Measurements from ENCODE around the gene DCDC2B. TPM values are rescaled to one million over a fixed set of nuclear protein-coding genes. Genes with fewer than 3 reads are reported as not detected.
A peak's percentile ranks its signal among the peaks of the same experiment; 100 is the strongest.

The DCDC2B gene
- total and polyA plus RNA-seq, 8 donors: 1.6 to 3.8 (median 2.6) TPM; not detected in 1

DNA sequence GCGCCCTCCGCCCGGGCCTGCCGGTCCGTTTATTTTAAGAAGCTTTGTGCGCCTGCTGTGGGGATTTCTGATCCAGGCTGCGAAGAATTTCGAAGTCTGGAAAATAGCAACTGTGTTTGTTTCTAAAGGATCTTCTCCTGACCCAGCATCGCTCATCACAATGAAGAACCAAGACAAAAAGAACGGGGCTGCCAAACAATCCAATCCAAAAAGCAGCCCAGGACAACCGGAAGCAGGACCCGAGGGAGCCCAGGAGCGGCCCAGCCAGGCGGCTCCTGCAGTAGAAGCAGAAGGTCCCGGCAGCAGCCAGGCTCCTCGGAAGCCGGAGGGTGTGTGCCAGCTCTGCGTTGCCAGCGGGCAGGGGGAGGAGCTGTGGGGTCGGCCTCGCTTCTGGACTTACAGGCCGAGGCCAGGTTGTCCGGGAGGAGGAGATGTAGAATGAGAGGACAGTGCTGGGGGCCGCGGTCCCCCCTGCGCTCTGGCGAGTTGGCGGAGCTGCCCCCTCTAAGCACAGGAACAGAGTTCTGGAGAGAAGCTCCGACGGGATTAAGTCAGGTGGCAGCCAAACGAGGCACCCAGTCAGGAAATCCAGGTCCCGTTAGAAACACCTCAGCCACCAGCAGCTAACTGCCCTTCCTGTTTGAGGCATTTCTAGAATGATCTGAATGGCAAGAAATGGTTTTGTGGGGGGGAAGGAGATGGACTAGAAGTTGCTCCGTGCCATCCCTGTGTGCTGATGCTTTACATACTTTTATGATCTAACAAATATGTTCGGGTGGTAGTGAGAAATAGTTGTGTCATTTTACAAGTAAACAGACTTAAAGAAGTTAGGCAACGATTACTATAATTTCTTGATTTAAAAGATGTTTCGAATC, 28.5 kb upstream of the DCDC2B start:
- peak in 3 of 4 donors; percentile 46 to 86 (median 52) for DNase-seq
- no peaks in the 10 kb centered on the region for H3K9me3 ChIP-seq
- H3K4me1 ChIP-seq: peaks cover 21 to 63% of the 10 kb centered on the region in 2 donors
- no peaks in the 10 kb centered on the region for H3K27me3 ChIP-seq
- intact Hi-C loops (cut with DNase I): no loop called here
- H3K27ac ChIP-seq: peak overlapping the region; percentile 94 to 95
- TF ChIP-seq, protein P1, sequence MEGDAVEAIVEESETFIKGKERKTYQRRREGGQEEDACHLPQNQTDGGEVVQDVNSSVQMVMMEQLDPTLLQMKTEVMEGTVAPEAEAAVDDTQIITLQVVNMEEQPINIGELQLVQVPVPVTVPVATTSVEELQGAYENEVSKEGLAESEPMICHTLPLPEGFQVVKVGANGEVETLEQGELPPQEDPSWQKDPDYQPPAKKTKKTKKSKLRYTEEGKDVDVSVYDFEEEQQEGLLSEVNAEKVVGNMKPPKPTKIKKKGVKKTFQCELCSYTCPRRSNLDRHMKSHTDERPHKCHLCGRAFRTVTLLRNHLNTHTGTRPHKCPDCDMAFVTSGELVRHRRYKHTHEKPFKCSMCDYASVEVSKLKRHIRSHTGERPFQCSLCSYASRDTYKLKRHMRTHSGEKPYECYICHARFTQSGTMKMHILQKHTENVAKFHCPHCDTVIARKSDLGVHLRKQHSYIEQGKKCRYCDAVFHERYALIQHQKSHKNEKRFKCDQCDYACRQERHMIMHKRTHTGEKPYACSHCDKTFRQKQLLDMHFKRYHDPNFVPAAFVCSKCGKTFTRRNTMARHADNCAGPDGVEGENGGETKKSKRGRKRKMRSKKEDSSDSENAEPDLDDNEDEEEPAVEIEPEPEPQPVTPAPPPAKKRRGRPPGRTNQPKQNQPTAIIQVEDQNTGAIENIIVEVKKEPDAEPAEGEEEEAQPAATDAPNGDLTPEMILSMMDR (IDR thresholded peaks at IDR 0.05): no peak
- peak; percentile 56 for ATAC-seq
- peak overlapping the region; percentile 62 to 80 for H3K4me3 ChIP-seq
- peaks cover 0 to 40% of the 10 kb centered on the region in 2 donors for H3K36me3 ChIP-seq

DNA sequence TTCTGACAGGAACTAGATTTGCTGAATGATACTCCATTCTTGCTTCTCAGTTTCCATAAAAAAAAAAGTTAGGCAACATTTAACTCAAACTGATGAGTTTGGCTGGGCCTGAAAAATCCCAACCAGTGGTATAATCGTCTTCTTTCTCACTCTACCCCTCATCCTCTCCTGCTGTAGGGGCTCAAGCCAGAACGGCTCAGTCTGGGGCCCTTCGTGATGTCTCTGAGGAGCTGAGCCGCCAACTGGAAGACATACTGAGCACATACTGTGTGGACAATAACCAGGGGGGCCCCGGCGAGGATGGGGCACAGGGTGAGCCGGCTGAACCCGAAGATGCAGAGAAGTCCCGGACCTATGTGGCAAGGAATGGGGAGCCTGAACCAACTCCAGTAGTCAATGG, 27.8 kb upstream of the DCDC2B start:
- peaks cover 0 to 46% of the 10 kb centered on the region in 2 donors for H3K36me3 ChIP-seq
- H3K4me1 ChIP-seq: peaks cover 21 to 63% of the 10 kb centered on the region in 2 donors
- ATAC-seq (no peak), DNase-seq (no peak)
- peak overlapping the region in 1 of 2 donors; percentile 95 for H3K27ac ChIP-seq
- peak overlapping the region; percentile 62 to 80 for H3K4me3 ChIP-seq
- TF ChIP-seq, protein P1 (IDR thresholded peaks at IDR 0.05): no peak
- intact Hi-C loops (cut with DNase I): no loop called here
- H3K9me3 ChIP-seq: no peaks in the 10 kb centered on the region
- H3K27me3 ChIP-seq: no peaks in the 10 kb centered on the region

DNA sequence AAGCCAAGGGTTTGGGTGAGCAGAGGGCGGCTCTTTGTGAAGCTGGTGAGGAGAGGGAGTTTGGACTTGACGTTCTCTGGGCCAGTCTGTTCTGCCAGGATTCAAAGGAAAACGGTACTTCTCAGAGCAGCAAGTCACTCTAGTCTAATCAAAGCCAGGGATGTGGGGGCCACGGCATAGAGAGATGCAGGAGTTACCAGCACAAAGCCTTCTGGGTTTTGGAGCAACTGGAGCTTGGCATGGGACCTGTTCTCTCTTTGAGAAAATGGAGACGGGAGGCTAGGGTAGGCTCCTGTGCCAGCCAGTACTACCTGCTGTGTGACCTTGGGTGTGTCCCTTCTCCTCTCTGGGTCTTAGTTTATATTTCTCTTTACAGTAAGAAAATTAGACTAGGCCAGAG, 27.3 kb upstream of the DCDC2B start:
- H3K27me3 ChIP-seq: no peaks in the 10 kb centered on the region
- intact Hi-C loops (cut with DNase I): no loop called here
- no peaks in the 10 kb centered on the region for H3K9me3 ChIP-seq
- H3K4me3 ChIP-seq: peak overlapping the region; percentile 62 to 80
- TF ChIP-seq, protein P1 (IDR thresholded peaks at IDR 0.05): no peak
- DNase-seq (no peak), ATAC-seq (no peak)
- H3K27ac ChIP-seq: no peak overlapping the region
- peaks cover 0 to 51% of the 10 kb centered on the region in 2 donors for H3K36me3 ChIP-seq
- peaks cover 21 to 63% of the 10 kb centered on the region in 2 donors for H3K4me1 ChIP-seq

DNA sequence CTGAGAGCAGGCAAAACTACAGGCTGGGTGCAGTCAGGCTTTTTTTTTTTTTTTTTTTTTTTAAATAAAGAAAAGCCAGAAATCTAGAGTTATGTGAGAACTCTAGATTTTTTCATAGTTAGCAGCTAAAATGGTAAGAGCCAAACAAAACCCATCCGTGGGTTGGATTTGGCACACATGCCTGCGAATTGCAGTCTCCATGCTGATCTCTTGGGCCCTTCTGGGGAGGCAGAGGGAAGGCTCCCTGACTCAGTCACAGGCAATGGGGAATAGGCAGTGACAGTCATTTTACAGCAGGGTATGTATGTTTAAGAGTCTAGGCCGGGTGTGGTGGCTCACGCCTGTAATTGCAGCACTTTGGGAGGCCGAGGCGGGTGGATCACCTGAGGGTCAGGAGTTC, 26.8 kb upstream of the DCDC2B start:
- no peak overlapping the region for H3K27ac ChIP-seq
- intact Hi-C loops (cut with DNase I): no loop called here
- TF ChIP-seq, protein P1 (IDR thresholded peaks at IDR 0.05): no peak
- H3K4me3 ChIP-seq: peak overlapping the region in 1 of 2 donors; percentile 80
- peaks cover 21 to 63% of the 10 kb centered on the region in 2 donors for H3K4me1 ChIP-seq
- no peaks in the 10 kb centered on the region for H3K27me3 ChIP-seq
- H3K9me3 ChIP-seq: no peaks in the 10 kb centered on the region
- H3K36me3 ChIP-seq: peaks cover 0 to 55% of the 10 kb centered on the region in 2 donors
- ATAC-seq (no peak), DNase-seq (no peak)

DNA sequence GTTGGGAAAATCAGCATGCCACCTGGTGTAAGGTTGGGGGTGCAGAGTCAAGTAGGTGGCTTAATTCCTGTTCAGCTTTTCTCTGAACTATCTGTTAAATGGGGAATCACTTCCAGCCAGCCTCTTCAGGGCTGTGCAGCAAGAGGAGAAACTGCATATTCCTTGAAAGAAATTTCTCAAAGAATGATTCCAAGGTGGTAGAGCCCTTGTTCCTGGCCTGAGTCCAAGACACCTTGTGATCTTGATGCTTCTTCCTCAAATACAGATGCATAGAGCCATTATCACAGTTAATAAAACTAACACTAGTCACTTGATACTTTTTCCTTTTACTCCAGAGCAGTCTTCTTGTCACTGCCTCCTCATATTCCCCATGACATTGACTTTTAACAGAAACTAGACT, 24.2 kb upstream of the DCDC2B start:
- Histone ChIP-seq H3K27ac (no peak overlapping the region), H3K4me3 (no peak overlapping the region), H3K9me3 (no peaks in the 10 kb centered on the region), H3K27me3 (no peaks in the 10 kb centered on the region), H3K36me3 (peaks cover 9 to 81% of the 10 kb centered on the region in 2 donors), H3K4me1 (peaks cover 13 to 48% of the 10 kb centered on the region in 2 donors)
- DNase-seq (no peak), ATAC-seq (no peak)
- intact Hi-C loops (cut with DNase I): no loop called here
- TF ChIP-seq, protein P1 (IDR thresholded peaks at IDR 0.05): no peak

Data from left lung (tissue), 10 donors.